HEK293 (cell line): ENCODE measurements around the gene CORO2B.

ENCODE experiments used
- CTCF ChIA-PET: fragments of 350-600 bp; formaldehyde crosslinking; extraction: SDS; loops from one replicate; lab custom pipeline; 2021; ENCODE audit warnings: antibody characterized with exemption; lab: Yijun Ruan, JAX
- POLR2A ChIA-PET: fragments of 300-600 bp; formaldehyde crosslinking; extraction: SDS; loops from one replicate; lab custom pipeline; 2020; ENCODE audit warnings: antibody characterized with exemption, inconsistent platforms; lab: Yijun Ruan, JAX
- H3K27ac ChIP-seq: fragments of 200-500 bp; sonication (Bioruptor generic); 2 replicates; pipeline ENCODE4 v1.5.1; 2014; ENCODE audit warnings: low read depth, low read length, control low read depth, inconsistent platforms; ENCODE audit errors: extremely low read depth
- H3K36me3 ChIP-seq, 2 experiments: fragments of 200-500 bp in 1 of 2; sonication (Bioruptor generic) in 1 of 2; 1 replicate in 1 of 2; 2 replicates in 1 of 2; pipeline ENCODE4 v1.5.1; 2014 to 2017; ENCODE audit warnings: inconsistent platforms in 2 of 2, low read length in 2 of 2; ENCODE audit not compliant: control insufficient read depth in 2 of 2, insufficient read depth in 1 of 2
- H3K4me1 ChIP-seq: fragments of 200-500 bp; sonication (Bioruptor generic); 2 replicates; pipeline ENCODE4 v1.5.1; 2014; ENCODE audit warnings: mild to moderate bottlenecking, low read length, inconsistent platforms; ENCODE audit not compliant: control insufficient read depth, insufficient read depth
- H3K4me3 ChIP-seq: 2 replicates; pipeline ENCODE4 v1.5.1; 2011; ENCODE audit warnings: low read depth, mild to moderate bottlenecking, control low read depth, low read length, moderate library complexity
- H3K9me3 ChIP-seq: fragments of 200-500 bp; sonication (Bioruptor generic); 2 replicates; pipeline ENCODE4 v1.5.1; 2014; ENCODE audit warnings: low read depth, low read length, inconsistent platforms; ENCODE audit not compliant: control insufficient read depth, insufficient read depth
- GFI1B ChIP-seq: fragments of 450-650 bp; formaldehyde crosslinking; IDR thresholded peaks from 2 replicates; pipeline ENCODE4 v1.5.1; 2016; ENCODE audit warnings: missing biosample characterization, missing genetic modification characterization
- HOXA7 ChIP-seq: sonication (generic); formaldehyde crosslinking; IDR thresholded peaks from 2 replicates; pipeline ENCODE4 v1.8.1; 2022; ENCODE audit warnings: missing genetic modification reagents, borderline replicate concordance
- KLF10 ChIP-seq: fragments of 450-650 bp; IDR thresholded peaks from 2 replicates; pipeline ENCODE4 v1.5.1; 2018; ENCODE audit warnings: missing biosample characterization, mild to moderate bottlenecking, missing genetic modification characterization
- KLF8 ChIP-seq: fragments of 450-650 bp; formaldehyde crosslinking; IDR thresholded peaks from 2 replicates; pipeline ENCODE4 v1.5.1; 2016; ENCODE audit warnings: missing biosample characterization, missing genetic modification characterization
- ZBTB7A ChIP-seq: fragments of 450-650 bp; formaldehyde crosslinking; IDR thresholded peaks from 2 replicates; pipeline ENCODE4 v1.5.1; 2016; ENCODE audit warnings: low read depth, missing biosample characterization, missing genetic modification characterization
- ZEB2 ChIP-seq: fragments of 450-650 bp; formaldehyde crosslinking; IDR thresholded peaks from 2 replicates; pipeline ENCODE4 v1.5.1; 2016; ENCODE audit warnings: missing biosample characterization, missing genetic modification characterization
- ZFP41 ChIP-seq: fragments of 450-650 bp; formaldehyde crosslinking; IDR thresholded peaks from 2 replicates; pipeline ENCODE4 v1.5.1; 2016; ENCODE audit warnings: missing biosample characterization, missing genetic modification characterization, borderline replicate concordance
- ZNF133 ChIP-seq: fragments of 450-650 bp; formaldehyde crosslinking; IDR thresholded peaks from 2 replicates; pipeline ENCODE4 v1.5.1; 2016; ENCODE audit warnings: missing biosample characterization, missing genetic modification characterization
- ZNF138 ChIP-seq: fragments of 450-650 bp; formaldehyde crosslinking; IDR thresholded peaks from 2 replicates; pipeline ENCODE4 v1.5.1; 2016; ENCODE audit warnings: missing biosample characterization, missing genetic modification characterization, borderline replicate concordance
- ZNF2 ChIP-seq: fragments of 450-650 bp; formaldehyde crosslinking; IDR thresholded peaks from 2 replicates; pipeline ENCODE4 v1.5.1; 2016; ENCODE audit warnings: missing biosample characterization, missing genetic modification characterization
- ZNF266 ChIP-seq: fragments of 450-650 bp; formaldehyde crosslinking; IDR thresholded peaks from 2 replicates; pipeline ENCODE4 v1.5.1; 2016; ENCODE audit warnings: missing biosample characterization, missing genetic modification characterization, low read depth
- ZNF280C ChIP-seq: fragments of 450-650 bp; formaldehyde crosslinking; IDR thresholded peaks from 2 replicates; pipeline ENCODE4 v1.5.1; 2016; ENCODE audit warnings: missing biosample characterization, missing genetic modification characterization
- ZNF350 ChIP-seq: fragments of 450-650 bp; formaldehyde crosslinking; IDR thresholded peaks from 2 replicates; pipeline ENCODE4 v1.5.0; 2017; ENCODE audit warnings: missing biosample characterization, mild to moderate bottlenecking, missing genetic modification characterization
- ZNF398 ChIP-seq: fragments of 450-650 bp; formaldehyde crosslinking; IDR thresholded peaks from 2 replicates; pipeline ENCODE4 v1.5.1; 2017; ENCODE audit warnings: missing biosample characterization, missing genetic modification characterization
- ZNF510 ChIP-seq: fragments of 450-650 bp; formaldehyde crosslinking; IDR thresholded peaks from 2 replicates; pipeline ENCODE4 v1.5.1; 2018; ENCODE audit warnings: mild to moderate bottlenecking, missing genetic modification characterization, missing biosample characterization; ENCODE audit not compliant: insufficient replicate concordance
- ZNF513 ChIP-seq: fragments of 450-650 bp; IDR thresholded peaks from 2 replicates; pipeline ENCODE4 v1.5.1; 2018; ENCODE audit warnings: missing biosample characterization, missing genetic modification characterization
- ZNF521 ChIP-seq: fragments of 450-650 bp; formaldehyde crosslinking; IDR thresholded peaks from 2 replicates; pipeline ENCODE4 v1.5.1; 2017; ENCODE audit warnings: missing biosample characterization, mild to moderate bottlenecking, missing genetic modification characterization
- ZNF561 ChIP-seq: fragments of 450-650 bp; IDR thresholded peaks from 2 replicates; pipeline ENCODE4 v1.5.1; 2018; ENCODE audit warnings: missing biosample characterization, missing genetic modification characterization, borderline replicate concordance
- ZNF626 ChIP-seq: fragments of 450-650 bp; sonication (Bioruptor Pico); formaldehyde crosslinking; IDR thresholded peaks from 2 replicates; pipeline ENCODE4 v1.5.1; 2018; ENCODE audit warnings: missing biosample characterization, missing genetic modification characterization, inconsistent platforms
- ZNF629 ChIP-seq: fragments of 450-650 bp; formaldehyde crosslinking; IDR thresholded peaks from 2 replicates; pipeline ENCODE4 v1.5.1; 2017; ENCODE audit warnings: missing biosample characterization, missing genetic modification characterization
- ZNF645 ChIP-seq: fragments of 450-650 bp; formaldehyde crosslinking; IDR thresholded peaks from 2 replicates; pipeline ENCODE4; 2016; ENCODE audit warnings: missing biosample characterization, missing genetic modification characterization
- ZNF792 ChIP-seq: fragments of 450-650 bp; formaldehyde crosslinking; IDR thresholded peaks from 2 replicates; pipeline ENCODE4 v1.5.1; 2016; ENCODE audit warnings: missing biosample characterization, missing genetic modification characterization
- ZNF837 ChIP-seq: fragments of 450-650 bp; formaldehyde crosslinking; IDR thresholded peaks from 2 replicates; pipeline ENCODE4 v1.5.1; 2016; ENCODE audit warnings: missing biosample characterization, missing genetic modification characterization

Gene CORO2B

GRCh38 chr15:68743256-68743655 lies 164.5 kb downstream of the CORO2B start:
- ChIA-PET CTCF (interaction anchor here (0.6 to 1.1 kb wide), 3 partner anchors 133 to 495 kb away, joined by 3 read pairs; no protein-coding TSS in a partner anchor), POLR2A (no interaction called here)
- TF ChIP-seq ZNF133 (no peak), ZBTB7A (tag by site-specific recombination) (no peak), ZFP41 (tag by site-specific recombination) (no peak), ZNF626 (tag by site-specific recombination) (no peak), ZNF266 (tag by site-specific recombination) (no peak), ZNF398 (no peak), ZNF792 (tag by site-specific recombination) (no peak), ZNF280C (no peak), ZNF561 (tag by site-specific recombination) (no peak), ZNF2 (tag by site-specific recombination) (no peak), ZNF513 (no peak), KLF10 (tag by site-specific recombination) (no peak), ZNF510 (tag by site-specific recombination) (no peak)

GRCh38 chr15:68749365-68749764 lies 170.6 kb downstream of the CORO2B start:
- POLR2A ChIA-PET = no interaction called here
- Histone ChIP-seq H3K27ac (no peak overlapping the region), H3K4me1 (no peaks in the 10 kb centered on the region), H3K9me3 (no peaks in the 10 kb centered on the region)
- no peak for TF ChIP-seq ZNF350 (tag by site-specific recombination)
- TF ChIP-seq ZNF629 (tag by site-specific recombination) = no peak
- no peak for TF ChIP-seq HOXA7
- TF ChIP-seq ZNF645 (tag by site-specific recombination) = no peak
- no peak for TF ChIP-seq ZEB2 (tag by site-specific recombination)
- no peak for TF ChIP-seq KLF8
- TF ChIP-seq GFI1B (tag by site-specific recombination) = no peak
- TF ChIP-seq ZNF266 (tag by site-specific recombination) = no peak
- TF ChIP-seq ZNF521 (tag by site-specific recombination) = no peak
- no peak for TF ChIP-seq ZNF138 (tag by site-specific recombination)
- no peak for TF ChIP-seq ZNF837 (tag by site-specific recombination)
- TF ChIP-seq, all 188 proteins: peak for 0
- no peak overlapping the region for H3K4me3 ChIP-seq
- H3K36me3 ChIP-seq = no peaks in the 10 kb centered on the region
- CTCF ChIA-PET = interaction anchor here (1.3 kb wide), 1 partner anchor 35 kb away, joined by 3 read pairs; no protein-coding TSS in a partner anchor

More at GRCh38 chr15:68743256-68743655, 164.5 kb downstream of the CORO2B start:
- no peak overlapping the region for H3K27ac ChIP-seq
- H3K36me3 ChIP-seq = no peaks in the 10 kb centered on the region
- H3K9me3 ChIP-seq = no peaks in the 10 kb centered on the region
- H3K4me3 ChIP-seq = no peak overlapping the region
- H3K4me1 ChIP-seq = no peaks in the 10 kb centered on the region
